Prostate gland (tissue), 2 donors: Measurements from ENCODE around the gene CRYBG1.

Source experiments
- POLR2A ChIP-seq: fragments of 450-650 bp; IDR thresholded peaks from one replicate; pipeline ENCODE4 v1.6.1; 2016; ENCODE audit warnings: antibody characterized with exemption, mild to moderate bottlenecking
- TF ChIP-seq, protein P1 (sequence below), 4 experiments: fragments of 200-600 bp in 2 of 4; fragments of 450-650 bp in 2 of 4; sonication (generic) in 2 of 4; IDR thresholded peaks; 1 replicate in 3 of 4; 2 replicates in 1 of 4; pipeline ENCODE4 v1.5.1; 2016 to 2019; ENCODE audit warnings: antibody characterized with exemption in 4 of 4, mild to moderate bottlenecking in 2 of 4, moderate library complexity in 2 of 4

DNA sequence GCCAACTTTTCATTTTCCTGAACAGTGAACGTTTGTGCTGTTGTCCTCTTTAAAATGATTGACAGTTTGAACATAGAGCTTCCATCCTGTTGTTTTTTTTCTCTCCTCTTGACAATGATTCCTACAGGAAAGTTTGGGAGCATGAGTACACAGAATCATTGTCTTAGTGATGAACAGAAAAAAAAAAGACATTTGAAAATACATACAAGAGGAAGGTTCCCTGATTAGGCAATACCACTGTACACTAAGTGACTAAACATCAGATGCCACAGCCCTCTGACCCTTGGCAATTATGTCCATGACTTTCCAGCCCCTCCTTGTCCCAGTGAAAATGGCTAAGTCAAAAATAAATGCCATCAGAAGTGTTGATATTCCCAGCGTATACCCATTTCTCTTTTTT lies 197.3 kb downstream of the CRYBG1 start:
- TF ChIP-seq POLR2A, result no peak
- TF ChIP-seq, protein P1, sequence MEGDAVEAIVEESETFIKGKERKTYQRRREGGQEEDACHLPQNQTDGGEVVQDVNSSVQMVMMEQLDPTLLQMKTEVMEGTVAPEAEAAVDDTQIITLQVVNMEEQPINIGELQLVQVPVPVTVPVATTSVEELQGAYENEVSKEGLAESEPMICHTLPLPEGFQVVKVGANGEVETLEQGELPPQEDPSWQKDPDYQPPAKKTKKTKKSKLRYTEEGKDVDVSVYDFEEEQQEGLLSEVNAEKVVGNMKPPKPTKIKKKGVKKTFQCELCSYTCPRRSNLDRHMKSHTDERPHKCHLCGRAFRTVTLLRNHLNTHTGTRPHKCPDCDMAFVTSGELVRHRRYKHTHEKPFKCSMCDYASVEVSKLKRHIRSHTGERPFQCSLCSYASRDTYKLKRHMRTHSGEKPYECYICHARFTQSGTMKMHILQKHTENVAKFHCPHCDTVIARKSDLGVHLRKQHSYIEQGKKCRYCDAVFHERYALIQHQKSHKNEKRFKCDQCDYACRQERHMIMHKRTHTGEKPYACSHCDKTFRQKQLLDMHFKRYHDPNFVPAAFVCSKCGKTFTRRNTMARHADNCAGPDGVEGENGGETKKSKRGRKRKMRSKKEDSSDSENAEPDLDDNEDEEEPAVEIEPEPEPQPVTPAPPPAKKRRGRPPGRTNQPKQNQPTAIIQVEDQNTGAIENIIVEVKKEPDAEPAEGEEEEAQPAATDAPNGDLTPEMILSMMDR (IDR thresholded peaks at IDR 0.05), result no peak
